Stimulated activated CD4-positive, alpha-beta T cell treated with anti-CD3 and anti-CD28 coated beads, Interleukin-1b, Interleukin-23, amount 100 ng/mL, for 4 hours (primary cell): ENCODE measurements around the gene MRPL17.

Experiments
- DNase-seq, 2 donors: peaks; one replicate each; pipeline ENCODE4 v3.0.0-alpha.2; 2020; ENCODE audit warnings: low read depth in 2 of 2

The MRPL17 gene

DNA sequence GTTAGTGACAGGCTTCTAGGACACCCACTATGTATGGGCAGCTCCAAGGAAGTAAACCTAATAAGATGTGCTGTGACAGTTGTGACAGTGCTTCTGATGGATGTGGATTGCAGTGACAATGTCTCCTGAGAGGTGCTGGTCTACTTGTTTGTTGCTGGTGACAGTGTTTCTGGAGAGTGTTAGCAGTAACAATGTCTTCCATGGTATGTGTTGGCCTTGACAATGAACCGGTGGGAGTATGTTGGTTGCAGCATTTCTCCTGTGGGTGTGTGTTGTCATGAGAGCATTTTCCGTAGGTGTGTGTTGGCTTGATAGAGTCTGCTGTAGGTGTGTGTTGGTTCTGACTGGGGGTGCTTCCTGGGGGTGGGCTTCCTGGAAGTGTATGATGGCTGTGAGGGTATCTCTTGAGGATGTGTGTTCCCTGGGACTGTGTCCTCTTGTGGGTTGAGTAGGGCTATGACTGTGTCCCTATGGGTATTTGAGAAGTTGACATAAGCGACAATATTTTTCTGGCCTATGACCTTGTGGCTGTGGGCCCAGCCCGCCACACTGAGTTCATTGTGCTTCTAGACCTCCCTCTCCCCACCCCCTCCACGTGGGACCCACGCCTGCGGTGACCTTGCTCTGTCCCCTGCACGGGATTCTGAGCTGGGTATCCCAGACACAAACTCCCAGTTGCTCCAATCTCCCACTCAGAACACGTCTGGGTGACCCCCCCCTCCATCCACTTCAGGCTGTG lies 28.7 kb downstream of the MRPL17 start:
- DNase-seq: no peak

DNA sequence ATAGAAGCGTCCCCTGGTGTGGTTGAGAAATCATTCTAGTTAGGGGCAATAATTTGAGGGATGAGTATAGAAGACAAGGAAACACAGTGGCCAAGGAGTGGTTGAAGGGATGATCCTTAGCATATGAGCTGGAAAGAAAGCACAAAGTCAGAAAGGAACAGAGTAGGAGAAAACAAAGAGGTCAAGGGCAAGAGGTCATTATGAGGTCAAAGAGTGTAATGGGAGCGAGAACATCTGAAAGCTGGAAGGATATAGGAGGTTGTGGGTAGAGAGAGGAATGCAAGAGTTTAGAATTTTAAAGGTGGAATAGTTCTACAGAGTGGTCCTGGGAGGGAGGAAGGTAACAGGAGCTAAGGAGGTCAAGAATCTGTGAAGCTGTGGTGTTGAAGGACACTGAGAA lies 29.5 kb downstream of the MRPL17 start:
- no peak for DNase-seq

DNA sequence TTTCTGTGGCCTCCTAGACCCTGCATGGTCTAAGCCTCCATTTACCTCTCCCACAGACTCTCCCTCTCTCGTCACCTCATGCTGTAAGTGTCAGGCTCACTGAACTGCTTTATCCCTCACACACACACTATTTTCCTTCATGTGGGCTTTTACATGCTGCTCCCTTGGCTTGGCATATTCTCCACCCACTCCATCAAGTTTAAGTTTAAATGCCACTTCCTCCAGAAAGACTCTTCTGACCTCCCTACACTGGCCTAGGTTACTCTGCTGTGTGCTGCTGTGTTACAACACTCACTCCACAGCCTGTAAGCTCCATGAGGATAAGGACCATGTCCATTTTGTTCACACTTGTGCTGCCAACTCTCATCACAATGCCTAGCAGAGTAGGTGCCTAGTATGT lies 30.0 kb downstream of the MRPL17 start:
- DNase-seq: no peak

DNA sequence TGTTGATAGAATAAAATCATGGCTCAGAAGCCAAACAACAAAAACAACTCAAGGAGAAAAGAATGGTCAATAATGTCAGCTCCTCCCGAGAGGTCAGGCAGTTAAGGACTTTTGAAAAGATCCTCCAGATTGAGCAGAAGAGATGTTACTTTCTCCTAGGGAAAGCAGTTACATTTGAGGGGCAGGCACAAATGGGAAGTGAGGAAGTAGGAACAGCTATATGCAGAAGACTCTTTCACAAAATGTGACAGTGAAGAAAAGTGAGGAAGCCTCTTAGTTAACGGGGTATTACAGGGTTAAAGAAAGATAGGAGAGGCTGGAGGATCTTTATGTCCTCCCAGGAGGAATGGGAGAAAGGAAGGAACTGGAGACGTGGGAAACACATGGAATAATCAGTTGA lies 31.0 kb downstream of the MRPL17 start:
- no peak for DNase-seq

DNA sequence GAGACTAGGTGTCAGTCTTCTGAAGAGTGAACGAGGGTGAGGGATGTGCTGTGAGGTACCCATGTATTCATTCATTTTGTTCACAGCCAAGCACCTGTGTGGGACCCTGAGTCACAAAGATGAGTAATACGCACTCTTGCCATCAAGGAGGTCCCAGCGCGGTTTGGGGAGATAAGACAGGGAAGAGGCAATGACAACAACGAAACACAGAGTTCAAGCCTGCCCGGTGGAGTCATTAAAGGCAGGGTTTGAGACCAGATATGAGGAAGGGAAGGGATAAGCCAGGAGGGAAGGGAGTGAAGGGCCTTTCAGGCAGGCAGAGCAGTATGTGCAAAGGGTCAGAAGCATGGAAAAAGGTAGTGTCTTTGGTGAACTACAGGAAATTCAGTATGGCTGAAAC lies 32.2 kb downstream of the MRPL17 start:
- no peak for DNase-seq

DNA sequence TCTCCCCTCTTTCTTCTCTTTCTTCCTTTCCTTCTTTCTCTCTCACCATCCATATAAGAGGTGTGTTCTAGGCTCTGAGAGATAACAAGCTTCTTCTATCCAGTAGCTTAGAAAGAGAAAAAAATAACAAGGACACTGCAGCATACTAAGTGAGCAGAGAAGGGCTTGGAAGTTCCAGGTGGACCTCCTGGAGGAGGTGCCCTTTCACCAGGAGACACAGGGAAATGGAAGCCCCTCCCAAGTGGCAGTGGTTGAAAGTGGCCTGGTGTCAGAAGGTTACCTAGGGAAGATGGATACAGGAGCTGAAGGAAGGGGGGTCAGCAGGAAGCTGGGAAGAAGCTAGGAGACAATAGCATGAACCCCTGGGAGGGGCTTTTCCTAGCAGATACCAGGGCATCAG lies 33.0 kb downstream of the MRPL17 start:
- DNase-seq: no peak

DNA sequence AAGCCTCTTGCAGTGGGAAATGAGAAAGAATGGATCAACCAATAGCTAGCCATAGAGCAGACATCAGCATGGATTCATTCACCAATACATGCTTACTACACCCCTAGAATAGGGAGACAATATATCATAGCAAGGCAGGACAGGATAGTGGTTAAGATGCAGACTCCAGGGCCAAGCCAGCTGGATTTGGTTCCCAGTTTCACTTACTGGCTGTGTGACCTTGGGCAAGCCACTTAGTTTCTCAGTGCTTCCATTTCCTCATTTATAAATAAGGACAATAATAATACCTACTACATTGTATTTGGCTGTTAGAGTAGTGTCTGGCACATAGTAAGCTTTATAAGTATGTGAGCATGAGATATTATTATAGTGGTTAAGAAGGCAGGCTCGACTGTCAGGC lies 34.6 kb downstream of the MRPL17 start:
- DNase-seq: no peak

DNA sequence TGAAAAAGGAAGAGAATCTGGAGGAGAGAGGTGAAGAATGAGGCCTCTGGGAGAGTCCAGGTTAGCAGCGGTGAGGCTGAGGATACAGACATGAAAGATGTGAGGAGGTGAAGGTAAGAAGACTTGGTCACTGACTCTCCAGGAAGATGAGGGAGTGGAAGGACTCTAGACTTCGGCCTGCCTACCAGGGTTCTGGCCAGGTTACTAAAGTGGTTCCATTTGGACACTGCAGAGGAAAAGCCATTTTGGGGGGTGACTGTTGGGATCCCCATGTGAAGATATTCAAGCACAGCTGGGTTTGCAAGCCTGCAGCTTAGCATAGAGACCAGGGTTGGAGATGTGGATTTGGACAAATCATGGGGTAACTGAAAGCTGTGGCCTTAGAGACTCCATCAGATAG lies 35.3 kb downstream of the MRPL17 start:
- no peak for DNase-seq

DNA sequence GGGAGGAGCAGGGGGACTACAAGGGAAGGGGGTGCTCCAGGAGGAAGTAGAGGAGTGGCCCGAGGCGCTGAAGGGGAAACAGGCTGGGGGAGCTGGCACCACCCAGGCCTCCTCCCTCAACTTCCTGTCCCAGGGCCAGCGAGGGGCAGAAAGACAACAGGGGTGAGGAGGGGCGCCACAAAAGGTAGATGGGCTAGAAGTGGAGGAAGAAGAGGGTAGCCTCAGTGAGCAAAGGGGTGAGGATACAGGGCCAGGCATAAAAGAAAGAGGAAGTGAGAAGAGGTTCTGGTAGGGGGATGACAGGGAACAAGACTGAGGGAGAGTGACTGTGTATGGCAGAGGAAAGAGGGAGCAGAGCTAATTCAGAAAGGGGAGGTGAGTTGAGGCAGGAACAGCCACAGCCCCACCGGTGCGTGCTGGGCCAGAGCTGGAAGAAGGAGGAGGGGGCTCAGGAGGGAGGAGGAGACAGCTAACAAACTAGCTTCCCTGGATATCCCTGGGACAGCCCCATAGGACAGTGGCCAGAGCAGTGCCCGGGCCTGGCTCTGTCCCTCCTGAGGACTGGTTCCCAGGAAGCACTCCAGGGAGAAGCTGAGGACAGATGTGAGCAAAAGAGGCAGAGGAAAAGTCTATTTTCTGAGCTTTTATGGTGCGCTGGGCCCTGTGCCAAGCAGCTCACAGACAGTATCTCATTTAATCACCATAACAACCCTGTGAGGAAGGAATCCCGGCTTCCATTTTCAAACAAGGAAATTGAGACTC lies 36.0 kb downstream of the MRPL17 start:
- DNase-seq: no peak

DNA sequence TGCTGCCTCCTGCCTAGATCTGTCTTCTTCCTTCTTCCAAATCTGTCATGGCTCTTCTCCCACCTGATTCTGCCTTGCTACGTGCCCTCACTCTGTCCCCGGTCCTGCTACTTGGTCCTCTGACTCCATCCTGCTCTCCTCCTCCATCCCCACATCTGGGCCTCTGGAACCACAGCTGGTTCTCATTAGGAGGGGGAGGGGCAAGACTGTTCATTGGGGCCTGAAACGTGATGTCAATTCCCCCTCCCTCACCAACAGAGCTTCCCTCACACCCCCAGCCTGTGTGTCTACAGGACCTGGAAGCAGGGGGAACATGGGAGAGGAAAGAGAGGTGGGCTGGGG lies 36.6 kb downstream of the MRPL17 start:
- DNase-seq: no peak

DNA sequence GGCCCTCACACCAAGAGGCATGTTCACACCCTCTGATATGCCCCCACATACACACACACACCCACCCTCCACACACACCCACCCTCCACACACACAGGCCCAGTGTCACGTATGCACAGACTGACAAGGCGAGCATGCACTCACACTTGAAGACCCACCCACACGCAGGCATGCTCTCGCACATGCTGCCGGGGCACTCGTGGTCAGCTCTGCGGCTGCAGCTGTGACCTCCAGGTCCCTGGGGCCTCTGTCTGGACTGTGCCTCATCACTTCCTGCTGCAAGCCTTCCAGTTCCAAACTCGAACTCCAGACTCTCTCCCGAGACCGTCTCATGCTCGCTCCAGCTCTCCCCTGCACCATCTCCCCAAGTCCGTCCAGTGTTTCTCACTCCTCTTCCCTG lies 37.1 kb downstream of the MRPL17 start:
- no peak for DNase-seq

DNA sequence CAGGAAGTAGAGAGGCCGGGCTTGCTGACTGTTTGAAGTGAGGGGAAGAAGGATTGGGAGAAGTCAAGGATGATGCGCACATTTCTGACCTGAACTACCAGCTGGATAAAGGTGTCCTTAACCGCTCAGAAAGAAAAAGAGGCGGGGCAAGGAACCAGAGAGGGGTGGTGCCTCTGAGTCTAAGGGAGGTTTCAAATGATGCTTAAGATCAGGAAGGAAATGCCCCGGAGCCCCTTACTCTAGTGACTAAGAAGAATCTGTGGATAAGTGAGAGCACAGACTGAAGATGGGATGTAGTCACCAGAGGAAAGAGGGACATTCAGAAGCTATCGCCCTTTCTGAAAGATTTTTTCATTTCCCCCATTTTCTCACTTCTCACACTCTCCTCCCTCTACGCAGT lies 40.2 kb downstream of the MRPL17 start:
- DNase-seq: no peak

DNA sequence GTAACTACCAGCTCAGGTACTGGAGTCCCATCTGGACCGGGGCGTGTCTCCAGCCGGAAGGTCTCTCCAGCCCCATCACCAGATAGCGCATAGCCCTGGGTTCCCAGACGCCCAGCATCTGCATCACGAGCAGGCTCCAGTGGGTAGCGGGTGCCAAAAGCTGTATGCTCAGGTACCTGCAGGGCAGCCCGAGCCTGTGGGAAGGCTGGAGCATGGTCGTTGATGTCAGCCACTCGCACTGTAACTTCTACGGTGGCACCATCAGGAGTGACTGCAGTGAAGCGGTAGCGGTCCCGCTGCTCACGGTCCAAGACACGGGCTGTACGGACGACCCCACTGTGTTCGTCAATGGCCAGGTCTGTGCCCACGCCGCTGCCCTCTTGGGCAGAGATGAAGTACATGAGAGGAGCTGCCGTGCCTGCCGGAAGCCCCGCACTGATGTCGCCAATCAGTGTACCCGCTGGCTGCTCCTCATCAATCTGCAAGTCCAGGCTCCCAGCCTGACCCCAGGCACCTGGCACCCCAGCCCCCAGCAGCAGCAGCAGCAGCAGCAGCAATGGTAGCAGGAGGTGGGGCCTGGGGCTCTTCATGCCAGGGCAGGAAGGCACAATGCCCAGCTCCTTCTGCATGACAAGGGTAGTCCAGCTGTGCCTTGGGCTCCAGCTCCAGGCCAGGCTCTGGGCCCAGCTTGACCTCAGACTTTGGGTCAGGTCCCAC lies 42.0 kb downstream of the MRPL17 start:
- no peak for DNase-seq

DNA sequence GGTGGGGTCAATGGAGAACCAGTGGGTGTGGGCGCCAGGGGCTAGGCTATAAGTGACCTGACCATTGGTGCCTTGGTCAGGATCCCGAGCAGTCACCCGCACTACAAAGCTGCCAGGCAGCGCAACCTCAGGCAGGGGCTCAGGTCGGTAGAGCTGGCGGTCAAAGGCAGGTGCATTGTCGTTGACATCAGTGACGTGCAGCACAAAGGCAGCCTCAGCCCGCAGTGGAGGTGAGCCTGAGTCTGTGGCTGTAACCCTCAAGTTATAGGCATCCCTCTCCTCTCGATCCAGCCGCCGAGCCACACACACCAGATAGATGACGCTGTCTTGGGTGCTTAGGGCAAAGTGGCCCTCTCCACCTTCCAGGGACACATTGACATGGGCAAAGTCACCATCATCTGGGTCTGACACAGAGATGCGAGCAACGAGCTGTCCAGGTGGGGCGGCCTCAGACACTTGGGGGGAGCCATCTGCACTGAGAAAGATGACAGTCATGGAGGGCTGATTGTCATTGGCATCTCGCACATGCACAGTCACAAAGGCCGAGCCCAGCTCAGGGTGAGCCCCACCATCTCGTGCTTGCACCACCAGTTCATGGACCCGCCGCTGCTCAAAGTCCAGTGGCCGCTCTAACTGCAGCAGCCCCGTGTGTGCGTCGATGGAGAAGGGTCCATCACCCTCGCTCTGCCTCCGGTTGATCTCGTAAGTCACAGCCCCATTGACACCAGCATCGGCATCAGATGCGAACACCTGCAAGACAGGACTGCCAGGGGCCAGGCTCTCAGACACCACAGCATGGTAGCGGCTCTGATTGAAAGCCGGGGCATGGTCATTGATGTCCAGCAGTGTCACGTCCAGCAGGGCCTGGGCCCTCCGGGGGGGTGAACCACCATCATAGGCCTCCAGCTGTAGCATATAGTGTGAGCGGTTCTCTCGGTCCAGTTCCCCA lies 42.8 kb downstream of the MRPL17 start:
- DNase-seq: no peak

DNA sequence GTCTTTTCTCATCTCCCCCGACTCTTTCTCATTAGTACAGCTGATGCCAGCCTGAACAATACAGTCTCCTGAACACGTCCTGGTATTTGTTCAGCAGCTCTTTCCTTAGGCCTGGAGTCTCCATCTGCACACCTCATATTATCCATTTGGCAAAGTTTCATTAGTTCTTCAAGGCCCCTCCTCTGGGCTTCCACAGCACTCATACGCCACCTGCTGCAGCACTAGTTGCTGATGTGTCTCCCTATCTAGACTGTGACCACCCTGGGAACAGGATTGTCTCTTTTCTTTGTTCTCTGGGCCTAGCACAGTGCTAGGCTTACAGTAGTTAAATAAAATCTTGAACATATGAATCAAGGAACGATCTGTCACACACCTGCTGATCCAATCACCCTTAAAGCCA lies 44.7 kb downstream of the MRPL17 start:
- no peak for DNase-seq

DNA sequence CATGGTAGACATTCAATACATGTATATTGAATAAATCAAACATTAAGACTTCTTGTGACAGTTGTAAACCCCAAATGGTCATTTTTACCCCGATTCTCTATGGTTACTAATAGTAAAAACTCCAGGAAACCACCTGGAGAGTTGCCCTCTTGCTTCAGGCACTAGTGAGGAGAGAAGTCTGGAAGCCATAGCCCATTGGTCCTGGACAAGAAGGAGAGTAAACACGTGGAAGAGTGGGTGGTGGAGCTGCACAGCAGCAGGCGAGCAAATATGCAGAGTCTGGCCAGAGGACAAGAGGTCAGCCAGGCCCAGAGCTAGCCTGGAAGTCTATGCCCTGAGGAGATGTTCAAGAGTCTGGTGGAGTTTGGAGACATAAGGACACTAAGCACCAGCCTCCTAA lies 45.3 kb downstream of the MRPL17 start:
- no peak for DNase-seq

DNA sequence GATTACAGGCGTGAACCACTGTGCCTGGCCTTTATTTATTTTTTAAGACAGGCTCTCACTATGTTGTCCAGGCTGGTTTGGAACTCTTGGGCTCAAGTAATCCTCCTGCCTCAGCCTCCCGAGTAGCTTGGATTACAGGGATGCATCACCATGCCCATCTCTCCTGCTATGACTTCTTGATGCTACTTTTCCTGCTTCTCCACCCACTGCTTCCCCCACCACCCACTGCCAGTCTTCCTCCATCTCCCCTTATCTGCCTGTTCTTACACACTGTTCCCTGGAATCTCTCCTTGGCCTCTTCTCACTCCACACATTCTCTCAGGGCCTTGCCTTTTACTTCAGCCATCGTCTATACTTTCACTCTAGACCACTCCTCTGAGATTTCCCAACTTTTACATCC lies 46.7 kb downstream of the MRPL17 start:
- DNase-seq: no peak

DNA sequence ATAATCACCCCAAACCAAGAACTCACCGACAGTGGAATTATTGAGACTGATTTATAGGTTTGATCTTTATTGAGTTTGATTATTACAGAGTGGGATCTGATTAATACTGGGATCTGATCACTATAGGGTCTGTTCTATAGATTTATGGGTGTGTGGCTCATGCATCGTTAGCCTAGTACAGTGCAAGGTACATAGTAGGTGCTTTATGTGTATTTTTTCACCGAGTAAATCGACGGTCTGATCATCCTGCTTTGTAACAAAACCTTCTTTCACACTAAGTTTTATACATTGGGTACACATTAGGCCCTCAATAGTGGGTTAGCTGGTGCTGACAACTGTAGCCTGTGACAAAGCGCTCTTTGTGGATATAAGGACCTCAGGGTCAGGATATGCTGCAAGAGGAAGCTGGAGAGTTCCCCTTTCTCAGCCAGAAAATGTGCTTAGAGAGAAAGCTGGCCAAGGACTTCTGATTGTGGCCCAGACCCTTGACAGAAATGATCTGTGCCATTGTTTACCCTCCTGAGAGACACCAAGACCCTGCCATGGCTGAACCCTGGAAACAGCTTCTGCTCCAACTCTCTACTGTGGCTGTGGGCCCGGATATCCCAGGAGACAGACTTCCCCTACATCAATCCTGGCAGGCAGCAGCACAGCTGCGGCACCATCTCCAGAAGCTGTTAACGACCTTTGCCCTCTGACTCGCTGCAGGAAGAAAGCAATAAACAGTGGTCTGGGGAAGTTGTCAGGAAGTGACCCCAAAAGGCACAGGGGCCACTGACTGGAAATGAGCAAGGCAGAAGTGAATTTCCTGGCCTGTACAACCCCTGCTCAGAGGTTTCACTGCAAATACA lies 47.8 kb downstream of the MRPL17 start:
- no peak for DNase-seq

DNA sequence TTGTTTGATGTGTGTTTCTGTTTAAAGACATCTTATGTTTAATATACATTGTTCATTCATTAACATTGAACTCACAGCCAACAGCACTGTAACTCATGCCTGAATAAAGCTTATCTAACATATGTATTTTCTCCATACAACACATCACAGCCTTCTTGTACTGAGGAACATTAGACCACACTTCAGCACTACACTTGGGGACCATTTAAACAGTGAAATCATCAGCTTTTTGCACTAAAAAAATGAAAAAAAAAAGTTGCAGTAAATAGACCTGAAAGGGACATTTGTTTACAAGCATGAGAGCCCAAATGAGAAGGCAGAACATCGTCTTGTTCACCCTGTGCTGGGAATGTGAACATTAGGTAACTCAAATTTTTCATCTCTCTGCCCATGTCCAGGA lies 48.6 kb downstream of the MRPL17 start:
- DNase-seq: no peak

DNA sequence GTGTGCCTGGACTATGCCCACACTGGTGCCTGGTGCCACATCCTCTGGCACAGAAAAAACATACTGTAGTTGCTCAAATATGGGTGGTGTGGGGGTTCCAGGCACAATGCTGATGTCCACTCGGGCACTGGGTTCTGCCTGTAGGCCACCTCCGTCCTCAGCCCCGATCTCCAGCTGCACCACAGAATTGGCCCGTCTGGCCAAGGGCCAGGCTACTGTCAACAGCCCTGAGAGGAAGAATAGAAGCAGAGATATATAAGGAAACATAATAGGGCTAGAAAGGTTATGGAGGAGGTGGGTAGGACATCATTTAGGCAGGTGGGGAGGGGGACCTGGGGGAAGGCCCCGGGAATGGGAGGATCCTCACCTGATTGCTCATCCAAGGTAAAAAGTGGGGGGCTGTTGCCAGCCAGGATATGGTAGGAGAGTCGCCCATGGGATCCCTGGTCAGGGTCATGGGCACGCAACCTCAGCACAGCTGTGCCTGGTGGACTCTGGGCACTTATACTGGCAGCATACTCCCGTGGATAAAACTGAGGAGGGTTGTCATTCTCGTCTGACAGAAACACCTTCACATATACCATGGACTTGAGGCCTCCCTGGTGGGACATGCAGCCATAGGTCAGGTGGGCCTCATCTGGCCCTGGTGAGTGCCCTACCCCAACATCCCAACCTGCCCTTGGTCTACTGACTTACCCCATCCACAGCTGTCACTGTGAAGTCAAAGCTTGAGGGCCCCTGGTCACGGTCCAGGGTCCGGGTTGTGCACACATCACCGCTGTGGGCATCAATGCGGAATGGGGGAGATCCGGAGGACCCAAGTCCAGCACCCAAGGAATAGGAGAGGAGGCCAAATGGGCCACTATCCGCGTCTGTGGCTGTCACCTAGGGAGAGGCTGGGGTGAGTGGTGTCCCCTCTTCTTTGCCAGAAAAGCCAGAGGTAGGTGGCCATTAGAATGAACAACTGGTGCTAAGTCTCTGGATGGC lies 49.4 kb downstream of the MRPL17 start:
- no peak for DNase-seq
